Esophagus muscularis mucosa (tissue), 4 donors: Measurements from ENCODE around the gene GABARAPL1. TPM values are rescaled to one million over a fixed set of nuclear protein-coding genes. Genes with fewer than 3 reads are reported as not detected.

Experiments used
- DNase-seq: peaks from one replicate; pipeline ENCODE4 v3.0.0-alpha.2; 2017; ENCODE audit errors: extremely low spot score
- H3K27ac ChIP-seq, 4 donors: fragments of 200-600 bp; sonication (generic); replicated peaks in 1 of 4; 1 replicate in 3 of 4; 2 replicates in 1 of 4; pipeline ENCODE4 v1.5.1; 2016 to 2019; ENCODE audit warnings: mild to moderate bottlenecking in 1 of 4
- H3K27me3 ChIP-seq, 4 donors: fragments of 200-600 bp; sonication (generic); one replicate each; pipeline versions ENCODE4 v1.5.1 to v1.6.0; 2016 to 2019
- H3K36me3 ChIP-seq, 4 donors: fragments of 200-600 bp; sonication (generic); one replicate each; pipeline ENCODE4 v1.5.1; 2016 to 2019
- H3K4me1 ChIP-seq, 4 donors: fragments of 200-600 bp; sonication (generic); one replicate each; pipeline ENCODE4 v1.5.1; 2016 to 2019
- H3K4me3 ChIP-seq, 4 donors: fragments of 200-600 bp; sonication (generic); 1 replicate in 2 of 4; 2 replicates in 2 of 4; pipeline ENCODE4 v1.5.1; 2016 to 2019; ENCODE audit warnings: mild to moderate bottlenecking in 4 of 4, moderate library complexity in 1 of 4
- H3K9me3 ChIP-seq, 4 donors: fragments of 200-600 bp; sonication (generic); 1 replicate in 3 of 4; 2 replicates in 1 of 4; pipeline ENCODE4 v1.5.1; 2016 to 2019
- CTCF ChIP-seq, 3 experiments: fragments of 200-600 bp in 2 of 3; fragments of 450-650 bp in 1 of 3; sonication (generic) in 2 of 3; IDR thresholded peaks; one replicate each; pipeline ENCODE4 v1.5.1; 2017 to 2019; ENCODE audit warnings: antibody characterized with exemption in 3 of 3, mild to moderate bottlenecking in 2 of 3, moderate library complexity in 1 of 3
- EP300 ChIP-seq: sonication (generic); formaldehyde crosslinking; IDR thresholded peaks from one replicate; pipeline ENCODE4 v1.6.1; 2017; ENCODE audit warnings: antibody characterized with exemption
- POLR2A ChIP-seq: fragments of 450-650 bp; IDR thresholded peaks from one replicate; pipeline ENCODE4 v1.6.1; 2017; ENCODE audit warnings: antibody characterized with exemption, moderate library complexity, mild to moderate bottlenecking, low read depth
- POLR2AphosphoS5 ChIP-seq, 2 donors: sonication (generic); formaldehyde crosslinking; IDR thresholded peaks; one replicate each; pipeline ENCODE4 v1.6.1; 2017; ENCODE audit warnings: antibody characterized with exemption in 2 of 2
- WGBS: methylation state at CpG from one replicate; pipeline ENCODE4 v1.1.5; 2018; 5-methylcytosine and 5-hydroxymethylcytosine counted together
- intact Hi-C: fragments of 100-400 bp; cut with DNase I; formaldehyde crosslinking; loops from one replicate; pipeline ENCODE4 v1.15.1; 2023
- total RNA-seq, 4 donors: library from RNA; depleted of rRNA; stranded (reverse); fragments of >200 nt; gene quantifications; one replicate each; pipeline versions ENCODE4 v1.1.0 to v1.2.1, GENCODE V29; 2016

GABARAPL1 gene
- total RNA-seq, 4 donors from 2014 or later = 142 to 352 (median 213) TPM

- Histone ChIP-seq H3K27ac (no peak overlapping the region), H3K4me1 (no peaks in the 10 kb centered on the region), H3K36me3 (peaks cover 0 to 12% (median 0%) of the 10 kb centered on the region in 4 donors), H3K27me3 (no peaks in the 10 kb centered on the region), H3K9me3 (no peaks in the 10 kb centered on the region), H3K4me3 (no peak overlapping the region)
- intact Hi-C loops = no loop called here
- 60% methylated on average over 5 of the region's 5 CpGs for WGBS
- TF ChIP-seq POLR2A (no peak), POLR2AphosphoS5 (IDR thresholded peaks at IDR 0.05) (no peak), EP300 (no peak), CTCF (IDR thresholded peaks at IDR 0.05) (no peak)
- DNase-seq = no peak
Observed at GRCh38 chr12:10247436-10248058, 34.9 kb downstream of the GABARAPL1 start.

- Histone ChIP-seq H3K4me1 (no peaks in the 10 kb centered on the region), H3K4me3 (no peak overlapping the region), H3K27ac (no peak overlapping the region), H3K27me3 (no peaks in the 10 kb centered on the region), H3K9me3 (no peaks in the 10 kb centered on the region), H3K36me3 (peaks cover 0 to 13% (median 0%) of the 10 kb centered on the region in 4 donors)
- no peak for TF ChIP-seq EP300
- TF ChIP-seq POLR2A = no peak
- TF ChIP-seq POLR2AphosphoS5 (IDR thresholded peaks at IDR 0.05) = no peak
- no peak for TF ChIP-seq CTCF (IDR thresholded peaks at IDR 0.05)
- WGBS = 68% methylated on average over 8 of the region's 8 CpGs
- intact Hi-C loops = no loop called here
- no peak for DNase-seq
Observed at GRCh38 chr12:10249690-10250455, 37.2 kb downstream of the GABARAPL1 start.

DNA sequence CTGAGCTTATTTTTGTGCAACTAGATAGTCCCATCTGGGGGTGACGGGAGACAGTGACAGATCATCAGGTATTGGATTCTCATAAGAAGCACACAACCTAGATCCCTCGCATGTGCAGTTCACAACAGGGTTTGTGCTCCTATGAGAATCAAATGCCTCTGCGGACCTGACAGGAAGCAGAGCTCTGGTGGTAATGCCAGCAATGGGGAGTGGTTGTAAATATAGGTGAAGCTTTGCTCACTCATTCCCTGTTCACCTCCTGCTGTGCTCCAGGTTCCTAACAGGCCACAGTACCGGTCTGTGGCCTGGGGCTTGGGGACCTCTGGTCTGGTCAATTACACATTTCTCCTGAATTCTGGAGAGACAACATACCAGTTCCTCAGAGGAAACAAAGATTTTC is 39.0 kb downstream of the GABARAPL1 start:
- H3K9me3 ChIP-seq = peaks cover 0 to 10% (median 0%) of the 10 kb centered on the region in 4 donors
- H3K27ac ChIP-seq = no peak overlapping the region
- no peak overlapping the region for H3K4me3 ChIP-seq
- TF ChIP-seq POLR2A = no peak
- no peak for TF ChIP-seq POLR2AphosphoS5 (IDR thresholded peaks at IDR 0.05)
- TF ChIP-seq CTCF (IDR thresholded peaks at IDR 0.05) = no peak
- no peak for TF ChIP-seq EP300
- H3K27me3 ChIP-seq = no peaks in the 10 kb centered on the region
- H3K36me3 ChIP-seq = peaks cover 0 to 13% (median 0%) of the 10 kb centered on the region in 4 donors
- intact Hi-C loops = no loop called here
- H3K4me1 ChIP-seq = no peaks in the 10 kb centered on the region
- 96% methylated on average over 4 of the region's 4 CpGs for WGBS
- no peak for DNase-seq

DNA sequence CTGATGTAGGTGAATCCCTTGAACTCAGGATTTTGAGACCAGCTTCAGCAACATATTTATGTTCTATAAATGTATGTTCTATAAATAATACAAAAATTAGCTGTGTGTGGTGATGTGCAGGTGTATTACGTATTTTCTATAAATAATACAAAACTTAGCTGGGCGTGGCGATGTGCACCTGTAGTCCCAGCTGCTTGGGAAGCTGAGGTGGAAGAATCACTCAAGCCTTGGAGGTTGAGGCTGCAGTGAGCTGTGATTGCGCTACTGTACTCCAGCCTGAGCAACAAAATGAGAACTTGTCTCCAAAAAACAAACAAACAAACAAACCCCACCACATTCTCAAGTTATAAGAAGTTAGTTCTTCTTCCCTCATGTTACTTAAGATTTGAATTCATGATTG is 39.5 kb downstream of the GABARAPL1 start:
- no peak for DNase-seq
- no peaks in the 10 kb centered on the region for H3K4me1 ChIP-seq
- H3K27ac ChIP-seq = no peak overlapping the region
- peaks cover 0 to 10% (median 0%) of the 10 kb centered on the region in 4 donors for H3K9me3 ChIP-seq
- TF ChIP-seq CTCF (IDR thresholded peaks at IDR 0.05) = no peak
- H3K4me3 ChIP-seq = no peak overlapping the region
- 95% methylated on average over 4 of the region's 4 CpGs for WGBS
- intact Hi-C loops = no loop called here
- no peaks in the 10 kb centered on the region for H3K27me3 ChIP-seq
- peaks cover 0 to 13% (median 0%) of the 10 kb centered on the region in 4 donors for H3K36me3 ChIP-seq
